ENCODE data around the gene UBL4B.

DNA sequence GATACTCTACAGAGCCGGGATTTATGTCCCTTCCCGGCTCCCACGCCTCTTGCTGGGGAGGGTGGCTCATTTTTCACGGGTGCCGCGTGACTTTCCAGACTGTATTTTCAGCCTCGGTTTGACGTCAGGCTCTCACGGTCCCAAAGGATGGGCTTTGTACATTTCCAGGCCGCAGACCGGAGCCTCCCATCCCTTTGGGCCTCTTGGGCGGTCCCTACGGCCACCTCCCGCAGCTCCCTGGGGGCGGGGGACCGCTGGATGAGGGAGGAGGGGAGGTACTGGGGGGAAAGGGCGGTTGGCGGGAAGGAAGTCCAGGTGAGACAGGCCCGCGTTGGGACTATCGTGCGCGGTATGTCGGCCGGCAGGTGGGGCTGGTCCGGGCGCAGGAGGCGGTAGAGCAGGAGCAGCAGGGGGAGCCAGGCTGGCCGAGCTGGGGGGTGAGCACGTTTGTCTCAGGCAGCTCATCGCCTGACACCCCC, 17.9 kb downstream of the UBL4B start:
- no peak for TF ChIP-seq FOXM1 (IDR thresholded peaks at IDR 0.05; ENCODE audit: borderline replicate concordance, low read depth)
- TF ChIP-seq EGR1 (IDR thresholded peaks at IDR 0.05) = no peak
- no peak for TF ChIP-seq TEAD4 (IDR thresholded peaks at IDR 0.05)
- TF ChIP-seq TAF1 (IDR thresholded peaks at IDR 0.05; ENCODE audit: low read depth) = no peak
- TF ChIP-seq NFIC (IDR thresholded peaks at IDR 0.05) = no peak
- TF ChIP-seq, protein P1, sequence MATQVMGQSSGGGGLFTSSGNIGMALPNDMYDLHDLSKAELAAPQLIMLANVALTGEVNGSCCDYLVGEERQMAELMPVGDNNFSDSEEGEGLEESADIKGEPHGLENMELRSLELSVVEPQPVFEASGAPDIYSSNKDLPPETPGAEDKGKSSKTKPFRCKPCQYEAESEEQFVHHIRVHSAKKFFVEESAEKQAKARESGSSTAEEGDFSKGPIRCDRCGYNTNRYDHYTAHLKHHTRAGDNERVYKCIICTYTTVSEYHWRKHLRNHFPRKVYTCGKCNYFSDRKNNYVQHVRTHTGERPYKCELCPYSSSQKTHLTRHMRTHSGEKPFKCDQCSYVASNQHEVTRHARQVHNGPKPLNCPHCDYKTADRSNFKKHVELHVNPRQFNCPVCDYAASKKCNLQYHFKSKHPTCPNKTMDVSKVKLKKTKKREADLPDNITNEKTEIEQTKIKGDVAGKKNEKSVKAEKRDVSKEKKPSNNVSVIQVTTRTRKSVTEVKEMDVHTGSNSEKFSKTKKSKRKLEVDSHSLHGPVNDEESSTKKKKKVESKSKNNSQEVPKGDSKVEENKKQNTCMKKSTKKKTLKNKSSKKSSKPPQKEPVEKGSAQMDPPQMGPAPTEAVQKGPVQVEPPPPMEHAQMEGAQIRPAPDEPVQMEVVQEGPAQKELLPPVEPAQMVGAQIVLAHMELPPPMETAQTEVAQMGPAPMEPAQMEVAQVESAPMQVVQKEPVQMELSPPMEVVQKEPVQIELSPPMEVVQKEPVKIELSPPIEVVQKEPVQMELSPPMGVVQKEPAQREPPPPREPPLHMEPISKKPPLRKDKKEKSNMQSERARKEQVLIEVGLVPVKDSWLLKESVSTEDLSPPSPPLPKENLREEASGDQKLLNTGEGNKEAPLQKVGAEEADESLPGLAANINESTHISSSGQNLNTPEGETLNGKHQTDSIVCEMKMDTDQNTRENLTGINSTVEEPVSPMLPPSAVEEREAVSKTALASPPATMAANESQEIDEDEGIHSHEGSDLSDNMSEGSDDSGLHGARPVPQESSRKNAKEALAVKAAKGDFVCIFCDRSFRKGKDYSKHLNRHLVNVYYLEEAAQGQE (IDR thresholded peaks at IDR 0.05; ENCODE audit: low read depth) = no peak
- TF ChIP-seq, protein P2, sequence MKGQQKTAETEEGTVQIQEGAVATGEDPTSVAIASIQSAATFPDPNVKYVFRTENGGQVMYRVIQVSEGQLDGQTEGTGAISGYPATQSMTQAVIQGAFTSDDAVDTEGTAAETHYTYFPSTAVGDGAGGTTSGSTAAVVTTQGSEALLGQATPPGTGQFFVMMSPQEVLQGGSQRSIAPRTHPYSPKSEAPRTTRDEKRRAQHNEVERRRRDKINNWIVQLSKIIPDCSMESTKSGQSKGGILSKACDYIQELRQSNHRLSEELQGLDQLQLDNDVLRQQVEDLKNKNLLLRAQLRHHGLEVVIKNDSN (IDR thresholded peaks at IDR 0.05) = no peak
- no peak for TF ChIP-seq CEBPB (IDR thresholded peaks at IDR 0.05)
- no peak for TF ChIP-seq RAD21 (IDR thresholded peaks at IDR 0.05; ENCODE audit: low read depth)
